CD4-positive, CD25-positive, alpha-beta regulatory T cell (primary cell): ENCODE measurements around the gene AFF4. TPM values are rescaled to one million over a fixed set of nuclear protein-coding genes. Genes with fewer than 3 reads are reported as not detected.
"Not testable (repeated sequence)": the region's sequence is repeated elsewhere in the genome, so short reads cannot be mapped to it uniquely, and the experiment has no call there.

Source experiments
- ATAC-seq, 2 donors: fragments of 150-1000 bp; cut with Tn5 transposase; one replicate each; pipeline ENCODE4 v1.10.0; 2021; ENCODE audit warnings: low read depth in 2 of 2, moderate number of reproducible peaks in 2 of 2, moderate library complexity in 1 of 2
- DNase-seq, 3 donors: peaks; one replicate each; pipeline versions ENCODE4 v3.0.0 to v3.0.0-alpha.2; 2012 to 2022; ENCODE audit warnings: mixed read lengths in 1 of 3
- H3K27ac ChIP-seq: one replicate; pipeline ENCODE4 v1.7.0; 2013; ENCODE audit warnings: mild to moderate bottlenecking, low read length; ENCODE audit not compliant: insufficient read depth, poor library complexity, severe bottlenecking
- H3K27me3 ChIP-seq: one replicate; pipeline ENCODE4 v1.7.0; 2013; ENCODE audit warnings: low read length; ENCODE audit not compliant: control insufficient read depth, insufficient read depth
- H3K36me3 ChIP-seq: one replicate; pipeline ENCODE4 v1.7.0; 2013; ENCODE audit warnings: mild to moderate bottlenecking, low read length, moderate library complexity; ENCODE audit not compliant: control insufficient read depth, insufficient read depth
- H3K4me1 ChIP-seq: 2 replicates; pipeline ENCODE4 v1.7.0; 2013; ENCODE audit warnings: mild to moderate bottlenecking, low read length; ENCODE audit not compliant: insufficient read depth, control insufficient read depth, poor library complexity, severe bottlenecking
- H3K4me3 ChIP-seq: one replicate; pipeline ENCODE4 v1.7.0; 2013; ENCODE audit warnings: low read depth, mild to moderate bottlenecking, low read length, moderate library complexity
- H3K9me3 ChIP-seq, 2 experiments: 1 replicate in 1 of 2; 2 replicates in 1 of 2; pipeline ENCODE4 v1.7.0; 2013; ENCODE audit warnings: low read length in 2 of 2, mild to moderate bottlenecking in 1 of 2, moderate library complexity in 1 of 2; ENCODE audit not compliant: control insufficient read depth in 2 of 2
- H3K27ac Mint-ChIP-seq, 3 donors: one replicate each; pipeline ENCODE4 v1.8.0; 2020 to 2022; ENCODE audit warnings: mild to moderate bottlenecking in 3 of 3, mixed read lengths in 3 of 3, moderate library complexity in 2 of 3
- H3K27me3 Mint-ChIP-seq: one replicate; pipeline ENCODE4 v1.8.0; 2022; ENCODE audit warnings: mild to moderate bottlenecking, mixed read lengths
- H3K36me3 Mint-ChIP-seq: one replicate; pipeline ENCODE4 v1.8.0; 2020; ENCODE audit warnings: mixed read lengths
- H3K4me1 Mint-ChIP-seq, 4 donors: one replicate each; pipeline ENCODE4 v1.8.0; 2020 to 2022; ENCODE audit warnings: mixed read lengths in 4 of 4, mild to moderate bottlenecking in 1 of 4
- H3K4me3 Mint-ChIP-seq, 4 donors: one replicate each; pipeline ENCODE4 v1.8.0; 2020 to 2022; ENCODE audit warnings: mild to moderate bottlenecking in 4 of 4, mixed read lengths in 4 of 4, moderate library complexity in 3 of 4
- H3K9me3 Mint-ChIP-seq, 7 donors: one replicate each; pipeline ENCODE4 v1.8.0; 2020 to 2022; ENCODE audit warnings: mixed read lengths in 7 of 7, mild to moderate bottlenecking in 3 of 7, moderate library complexity in 2 of 7
- polyA plus RNA-seq, 4 donors: library from polyadenylated mRNA; unstranded; fragments of 300-500 nt; fragmentation: Illumina TruSeq; gene quantifications; one replicate each; pipeline ENCODE4 v1.2.3, GENCODE V29; 2021
- total RNA-seq: library from RNA; stranded (reverse); gene quantifications from one replicate; pipeline ENCODE4 v1.2.3, GENCODE V29; 2022

AFF4 gene
- total and polyA plus RNA-seq, 5 donors from 2014 or later: 13.5 to 74.8 (median 16.8) TPM

DNA sequence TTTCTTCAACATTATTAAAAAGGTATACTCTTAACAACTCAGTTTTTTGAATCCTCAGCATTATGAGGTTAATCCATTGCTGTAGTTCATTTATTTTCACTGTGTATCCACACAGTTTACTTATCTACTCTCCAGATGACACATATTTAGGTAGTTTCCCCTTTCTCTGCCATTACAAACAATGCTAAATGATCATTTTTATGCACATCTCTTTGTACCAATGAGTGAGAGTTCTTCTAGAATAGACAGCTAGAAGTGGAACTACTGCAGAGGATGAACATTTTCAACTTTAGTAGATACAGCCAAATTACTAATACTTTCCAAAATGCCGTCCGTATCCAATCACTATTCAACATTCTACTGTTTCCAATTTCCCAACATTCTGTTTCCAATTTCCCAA, 11.5 kb downstream of the AFF4 start:
- peaks cover 4% of the 10 kb centered on the region for H3K4me1 ChIP-seq
- Mint-ChIP-seq H3K27me3 (no peaks in the 10 kb centered on the region), H3K9me3 (no peaks in the 10 kb centered on the region), H3K27ac (peak overlapping the region in 1 of 3 donors; percentile 20), H3K4me3 (peak overlapping the region in 1 of 4 donors; percentile 22), H3K36me3 (peaks cover 40% of the 10 kb centered on the region), H3K4me1 (peaks cover 11 to 70% (median 39%) of the 10 kb centered on the region in 4 donors)
- DNase-seq: no peak
- no peak overlapping the region for H3K27ac ChIP-seq
- ATAC-seq: no peak
- peaks cover 15% of the 10 kb centered on the region for H3K36me3 ChIP-seq
- H3K9me3 ChIP-seq: no peaks in the 10 kb centered on the region
- H3K27me3 ChIP-seq: no peaks in the 10 kb centered on the region
- no peak overlapping the region for H3K4me3 ChIP-seq

DNA sequence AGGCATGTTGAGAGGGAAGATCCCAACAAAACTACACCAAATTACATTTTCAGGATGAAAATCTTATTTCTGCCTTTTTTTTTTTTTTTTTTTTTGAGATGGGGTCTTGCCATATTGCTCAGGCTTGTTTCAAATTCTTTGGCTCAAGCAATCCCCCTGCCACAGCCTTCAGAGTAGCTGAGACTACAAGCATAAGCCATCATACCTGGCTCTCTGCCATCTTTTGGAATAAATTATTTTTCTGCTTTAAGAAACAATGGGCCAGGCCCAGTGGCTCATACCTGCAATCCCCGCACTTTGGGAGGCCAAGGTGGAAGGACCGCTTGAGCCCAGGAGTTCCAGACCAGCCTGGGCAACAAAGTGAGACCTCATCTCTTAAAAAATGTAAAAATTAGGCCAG, 14.3 kb downstream of the AFF4 start:
- Histone ChIP-seq H3K9me3 (no peaks in the 10 kb centered on the region), H3K36me3 (peaks cover 7% of the 10 kb centered on the region), H3K27me3 (no peaks in the 10 kb centered on the region), H3K4me1 (no peaks in the 10 kb centered on the region), H3K4me3 (no peak overlapping the region), H3K27ac (no peak overlapping the region)
- Mint-ChIP-seq H3K9me3 (no peaks in the 10 kb centered on the region), H3K4me3 (no peak overlapping the region), H3K4me1 (peaks cover 18 to 72% (median 45%) of the 10 kb centered on the region in 4 donors), H3K27ac (no peak overlapping the region), H3K27me3 (no peaks in the 10 kb centered on the region), H3K36me3 (peaks cover 33% of the 10 kb centered on the region)
- no peak for ATAC-seq
- no peak for DNase-seq

GRCh38 chr5:132947671-132948070, 15.8 kb downstream of the AFF4 start:
- no peak overlapping the region for H3K4me3 Mint-ChIP-seq
- ATAC-seq (no peak), DNase-seq (no peak)
- H3K36me3 Mint-ChIP-seq: peaks cover 21% of the 10 kb centered on the region
- no peaks in the 10 kb centered on the region for H3K27me3 ChIP-seq
- peak overlapping the region in 1 of 3 donors; percentile 25 for H3K27ac Mint-ChIP-seq
- no peaks in the 10 kb centered on the region for H3K27me3 Mint-ChIP-seq
- H3K27ac ChIP-seq: no peak overlapping the region
- H3K4me3 ChIP-seq: no peak overlapping the region
- H3K4me1 Mint-ChIP-seq: peaks cover 13 to 70% (median 42%) of the 10 kb centered on the region in 4 donors
- H3K4me1 ChIP-seq: peaks cover 6% of the 10 kb centered on the region
- no peaks in the 10 kb centered on the region for H3K9me3 Mint-ChIP-seq
- H3K36me3 ChIP-seq: peaks cover 12% of the 10 kb centered on the region
- H3K9me3 ChIP-seq: no peaks in the 10 kb centered on the region

GRCh38 chr5:132945315-132945714, 18.1 kb downstream of the AFF4 start:
- H3K4me1 Mint-ChIP-seq: peaks cover 7 to 58% (median 38%) of the 10 kb centered on the region in 4 donors
- not testable (repeated sequence) for DNase-seq, H3K36me3 ChIP-seq, H3K4me3 Mint-ChIP-seq, ATAC-seq, H3K9me3 Mint-ChIP-seq, H3K4me3 ChIP-seq, H3K27me3 Mint-ChIP-seq, H3K27me3 ChIP-seq, H3K36me3 Mint-ChIP-seq, H3K9me3 ChIP-seq, H3K27ac ChIP-seq, H3K4me1 ChIP-seq, H3K27ac Mint-ChIP-seq

GRCh38 chr5:132943362-132944022, 19.9 kb downstream of the AFF4 start:
- peak overlapping the region in 1 of 3 donors; percentile 58 for H3K27ac Mint-ChIP-seq
- H3K4me3 Mint-ChIP-seq: peak overlapping the region in 2 of 4 donors; percentile 15 to 21
- Histone ChIP-seq H3K9me3 (no peaks in the 10 kb centered on the region), H3K27ac (no peak overlapping the region), H3K4me1 (peaks cover 6% of the 10 kb centered on the region), H3K4me3 (no peak overlapping the region), H3K36me3 (peaks cover 8% of the 10 kb centered on the region), H3K27me3 (no peaks in the 10 kb centered on the region)
- H3K9me3 Mint-ChIP-seq: no peaks in the 10 kb centered on the region
- DNase-seq: no peak
- ATAC-seq: no peak
- peaks cover 7 to 56% (median 37%) of the 10 kb centered on the region in 4 donors for H3K4me1 Mint-ChIP-seq
- no peaks in the 10 kb centered on the region for H3K36me3 Mint-ChIP-seq
- H3K27me3 Mint-ChIP-seq: no peaks in the 10 kb centered on the region

DNA sequence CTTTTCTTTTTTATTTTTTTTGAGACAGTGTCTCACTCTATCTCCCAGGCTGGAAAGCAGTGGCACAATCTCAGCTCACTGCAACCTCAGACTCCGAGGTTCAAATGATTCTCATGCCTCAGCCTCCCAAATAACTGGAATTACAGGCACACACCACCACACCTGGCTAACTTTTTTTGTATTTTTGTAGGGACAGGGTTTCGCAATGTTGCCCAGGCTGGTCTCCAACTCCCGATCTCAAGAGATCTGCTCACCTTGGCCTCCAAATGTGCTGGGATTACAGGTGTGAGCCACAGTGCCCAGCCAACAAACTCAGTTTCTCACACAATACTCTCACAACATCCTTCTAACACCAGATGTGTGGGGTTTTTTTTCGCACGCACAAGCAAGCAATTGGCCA, 22.1 kb downstream of the AFF4 start:
- peaks cover 17% of the 10 kb centered on the region for H3K36me3 ChIP-seq
- H3K27me3 ChIP-seq: no peaks in the 10 kb centered on the region
- H3K9me3 ChIP-seq: no peaks in the 10 kb centered on the region
- H3K27me3 Mint-ChIP-seq: no peaks in the 10 kb centered on the region
- H3K27ac Mint-ChIP-seq: no peak overlapping the region
- DNase-seq (no peak), ATAC-seq (no peak)
- H3K36me3 Mint-ChIP-seq: peaks cover 6% of the 10 kb centered on the region
- H3K9me3 Mint-ChIP-seq: no peaks in the 10 kb centered on the region
- no peak overlapping the region for H3K4me3 Mint-ChIP-seq
- H3K27ac ChIP-seq: no peak overlapping the region
- H3K4me3 ChIP-seq: no peak overlapping the region
- H3K4me1 Mint-ChIP-seq: peaks cover 18 to 53% (median 37%) of the 10 kb centered on the region in 4 donors
- peaks cover 6% of the 10 kb centered on the region for H3K4me1 ChIP-seq

DNA sequence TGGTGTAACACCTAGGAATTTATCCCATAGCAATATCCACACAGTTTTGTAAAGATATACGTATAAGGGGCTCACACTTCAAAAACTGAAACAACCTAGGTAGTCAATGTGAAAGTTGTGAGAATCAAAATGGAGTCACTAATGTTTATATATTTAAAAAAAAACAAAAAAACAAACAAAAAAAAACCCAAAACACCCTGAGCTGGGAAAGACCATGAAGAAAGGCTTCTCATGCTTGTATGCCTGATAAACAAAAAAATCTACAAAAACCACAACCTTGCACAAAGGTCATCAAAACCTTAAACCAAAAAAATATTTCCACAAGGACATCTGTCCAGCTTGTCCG, 35.4 kb downstream of the AFF4 start:
- H3K27ac ChIP-seq: no peak overlapping the region
- Mint-ChIP-seq H3K9me3 (no peaks in the 10 kb centered on the region), H3K4me3 (no peak overlapping the region), H3K36me3 (peaks cover 40% of the 10 kb centered on the region), H3K27ac (no peak overlapping the region), H3K27me3 (no peaks in the 10 kb centered on the region), H3K4me1 (peaks cover 13 to 25% (median 20%) of the 10 kb centered on the region in 4 donors)
- DNase-seq: no peak
- H3K36me3 ChIP-seq: peaks cover 70% of the 10 kb centered on the region
- ATAC-seq: no peak
- no peaks in the 10 kb centered on the region for H3K4me1 ChIP-seq
- no peaks in the 10 kb centered on the region for H3K27me3 ChIP-seq
- H3K4me3 ChIP-seq: no peak overlapping the region
- no peaks in the 10 kb centered on the region for H3K9me3 ChIP-seq

DNA sequence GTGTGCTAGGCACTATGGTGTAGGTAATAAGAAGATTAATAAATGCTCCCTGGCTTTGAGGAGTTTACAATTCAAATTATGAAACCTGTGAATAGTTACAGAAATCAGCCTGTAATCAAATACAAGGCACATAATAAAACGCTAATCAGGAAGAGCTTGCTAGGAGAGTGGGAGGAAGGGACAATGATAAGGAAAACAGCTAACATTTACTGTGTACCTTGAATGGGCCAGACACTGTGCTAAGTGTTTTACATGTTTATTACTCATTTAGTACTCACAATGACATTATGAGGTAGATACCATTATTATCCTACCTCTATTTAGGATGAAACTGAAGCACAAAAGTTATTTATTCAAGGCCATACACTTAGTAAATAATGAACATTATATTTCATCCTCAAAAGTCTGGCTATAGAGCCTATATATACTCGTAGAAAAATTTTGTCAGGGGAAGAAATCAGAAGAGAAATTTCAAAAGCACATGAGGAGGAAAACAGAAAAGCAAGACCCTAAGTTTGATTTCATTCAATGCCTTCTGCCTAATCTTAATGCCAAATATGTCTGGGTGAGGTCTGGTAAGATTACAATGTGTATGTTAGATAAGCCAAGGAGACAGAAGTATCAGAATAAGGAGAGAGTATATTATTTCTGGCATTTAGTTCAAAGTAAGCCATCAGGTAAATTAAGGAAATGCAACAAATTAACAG, 35.9 kb downstream of the AFF4 start:
- DNase-seq: no peak
- H3K27ac Mint-ChIP-seq: peak overlapping the region in 1 of 3 donors; percentile 29
- H3K36me3 ChIP-seq: peaks cover 69% of the 10 kb centered on the region
- H3K27ac ChIP-seq: no peak overlapping the region
- no peak overlapping the region for H3K4me3 ChIP-seq
- no peaks in the 10 kb centered on the region for H3K9me3 ChIP-seq
- peaks cover 13 to 25% (median 17%) of the 10 kb centered on the region in 4 donors for H3K4me1 Mint-ChIP-seq
- H3K4me1 ChIP-seq: no peaks in the 10 kb centered on the region
- no peaks in the 10 kb centered on the region for H3K9me3 Mint-ChIP-seq
- peaks cover 35% of the 10 kb centered on the region for H3K36me3 Mint-ChIP-seq
- no peak for ATAC-seq
- no peaks in the 10 kb centered on the region for H3K27me3 Mint-ChIP-seq
- no peaks in the 10 kb centered on the region for H3K27me3 ChIP-seq
- no peak overlapping the region for H3K4me3 Mint-ChIP-seq
